Retinal pigment epithelial cell (primary cell): ENCODE data around the gene LBHD1.
A peak's percentile ranks its signal among the peaks of the same experiment; 100 is the strongest.

Experiments used
- DNase-seq: peaks from one replicate; pipeline ENCODE4 v3.0.0-alpha.2; 2010; ENCODE audit warnings: low read depth
- H3K4me3 ChIP-seq: 2 replicates; pipeline ENCODE4 v1.5.1; 2011; ENCODE audit warnings: mild to moderate bottlenecking, low read length, control low read depth, moderate library complexity
- CTCF ChIP-seq: conservative IDR thresholded peaks from 2 replicates; pipeline ENCODE4 v1.5.1; 2011; ENCODE audit warnings: low read depth, low read length, control low read depth, inconsistent platforms

LBHD1 gene

GRCh38 chr11:62646825-62647608, 25.1 kb downstream of the LBHD1 start:
- DNase-seq: no peak
- peak overlapping the region; percentile 22 for H3K4me3 ChIP-seq
- TF ChIP-seq CTCF: no peak

GRCh38 chr11:62645946-62646824, 25.9 kb downstream of the LBHD1 start, which contains the start of gene GANAB:
TSS of gene GANAB (minus strand) at chr11:62646613. CDS start at chr11:62646599, 14 bp downstream.
- TF ChIP-seq CTCF: no peak
- DNase-seq: peak; percentile 87
- H3K4me3 ChIP-seq: peak within 1 kb of the TSS; percentile 93

- DNase-seq: no peak
- peak overlapping the region; percentile 93 for H3K4me3 ChIP-seq
- no peak for TF ChIP-seq CTCF
These were observed 26.5 kb downstream of the LBHD1 start for GRCh38 chr11:62645671-62645945.

- H3K4me3 ChIP-seq: no peak overlapping the region
- no peak for TF ChIP-seq CTCF
- DNase-seq: no peak
These were observed 27.8 kb downstream of the LBHD1 start for GRCh38 chr11:62644220-62644619.

- H3K4me3 ChIP-seq: no peak overlapping the region
- TF ChIP-seq CTCF: no peak
- DNase-seq: no peak
These were observed 39.6 kb downstream of the LBHD1 start for GRCh38 chr11:62632492-62632891.

- TF ChIP-seq CTCF: no peak
- DNase-seq: no peak
- no peak overlapping the region for H3K4me3 ChIP-seq
These were observed 44.4 kb downstream of the LBHD1 start for GRCh38 chr11:62627713-62628112.
